Measurements from ENCODE around the gene EFCAB5. TPM values are rescaled to one million over a fixed set of nuclear protein-coding genes. Genes with fewer than 3 reads are reported as not detected.

Gene EFCAB5
- total and polyA plus RNA-seq, 2 experiments from 2014 or later: 0.68 TPM; not detected in 1

GRCh38 chr17:29911641-29912177 is 29.7 kb upstream of the EFCAB5 start:
- Mint-ChIP-seq H3K9me3 (peaks cover 5% of the 10 kb centered on the region), H3K4me3 (no peak overlapping the region), H3K4me1 (no peaks in the 10 kb centered on the region), H3K27ac (no peak overlapping the region), H3K36me3 (ENCODE audit: low read depth) (peaks cover 5% of the 10 kb centered on the region; the same call in 2 of the 3 replicates), H3K27me3 (ENCODE audit: insufficient read depth, low read depth, poor library complexity) (no peaks in the 10 kb centered on the region)
- H3K36me3 ChIP-seq (ENCODE audit: insufficient read depth): no peaks in the 10 kb centered on the region
- no peak overlapping the region for H3K4me2 ChIP-seq
- H3K27me3 ChIP-seq (ENCODE audit: insufficient read depth): no peaks in the 10 kb centered on the region
- no peak overlapping the region for H3K4me3 ChIP-seq
- no peaks in the 10 kb centered on the region for H3K9me2 ChIP-seq (ENCODE audit: insufficient read depth)
- no peak for ATAC-seq
- TF ChIP-seq ZNF331 (CRISPR knock-in tag; IDR thresholded peaks at IDR 0.05; ENCODE audit: low read depth) (no peak), EZH2 (IDR thresholded peaks at IDR 0.05; ENCODE audit: low read depth, unreplicated experiment) (no peak), NANOG (IDR thresholded peaks at IDR 0.05; ENCODE audit: borderline replicate concordance) (no peak), CREB1 (CRISPR knock-in tag; IDR thresholded peaks at IDR 0.05; ENCODE audit: low read depth) (no peak), ZNF114 (CRISPR knock-in tag; IDR thresholded peaks at IDR 0.05) (no peak), JUNB (IDR thresholded peaks at IDR 0.05; ENCODE audit: unreplicated experiment) (no peak), STAT1 (IDR thresholded peaks at IDR 0.05; ENCODE audit: unreplicated experiment) (no peak), POLR2AphosphoS5 (IDR thresholded peaks at IDR 0.05; ENCODE audit: low read depth) (no peak), EZH2phosphoT487 (IDR thresholded peaks at IDR 0.05; ENCODE audit: unreplicated experiment) (no peak), ZNF462 (CRISPR knock-in tag; IDR thresholded peaks at IDR 0.05) (no peak), ETS1 (IDR thresholded peaks at IDR 0.05) (no peak)
- TF ChIP-seq, protein P1, sequence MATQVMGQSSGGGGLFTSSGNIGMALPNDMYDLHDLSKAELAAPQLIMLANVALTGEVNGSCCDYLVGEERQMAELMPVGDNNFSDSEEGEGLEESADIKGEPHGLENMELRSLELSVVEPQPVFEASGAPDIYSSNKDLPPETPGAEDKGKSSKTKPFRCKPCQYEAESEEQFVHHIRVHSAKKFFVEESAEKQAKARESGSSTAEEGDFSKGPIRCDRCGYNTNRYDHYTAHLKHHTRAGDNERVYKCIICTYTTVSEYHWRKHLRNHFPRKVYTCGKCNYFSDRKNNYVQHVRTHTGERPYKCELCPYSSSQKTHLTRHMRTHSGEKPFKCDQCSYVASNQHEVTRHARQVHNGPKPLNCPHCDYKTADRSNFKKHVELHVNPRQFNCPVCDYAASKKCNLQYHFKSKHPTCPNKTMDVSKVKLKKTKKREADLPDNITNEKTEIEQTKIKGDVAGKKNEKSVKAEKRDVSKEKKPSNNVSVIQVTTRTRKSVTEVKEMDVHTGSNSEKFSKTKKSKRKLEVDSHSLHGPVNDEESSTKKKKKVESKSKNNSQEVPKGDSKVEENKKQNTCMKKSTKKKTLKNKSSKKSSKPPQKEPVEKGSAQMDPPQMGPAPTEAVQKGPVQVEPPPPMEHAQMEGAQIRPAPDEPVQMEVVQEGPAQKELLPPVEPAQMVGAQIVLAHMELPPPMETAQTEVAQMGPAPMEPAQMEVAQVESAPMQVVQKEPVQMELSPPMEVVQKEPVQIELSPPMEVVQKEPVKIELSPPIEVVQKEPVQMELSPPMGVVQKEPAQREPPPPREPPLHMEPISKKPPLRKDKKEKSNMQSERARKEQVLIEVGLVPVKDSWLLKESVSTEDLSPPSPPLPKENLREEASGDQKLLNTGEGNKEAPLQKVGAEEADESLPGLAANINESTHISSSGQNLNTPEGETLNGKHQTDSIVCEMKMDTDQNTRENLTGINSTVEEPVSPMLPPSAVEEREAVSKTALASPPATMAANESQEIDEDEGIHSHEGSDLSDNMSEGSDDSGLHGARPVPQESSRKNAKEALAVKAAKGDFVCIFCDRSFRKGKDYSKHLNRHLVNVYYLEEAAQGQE (IDR thresholded peaks at IDR 0.05; ENCODE audit: unreplicated experiment): no peak
- TF ChIP-seq, protein P2, sequence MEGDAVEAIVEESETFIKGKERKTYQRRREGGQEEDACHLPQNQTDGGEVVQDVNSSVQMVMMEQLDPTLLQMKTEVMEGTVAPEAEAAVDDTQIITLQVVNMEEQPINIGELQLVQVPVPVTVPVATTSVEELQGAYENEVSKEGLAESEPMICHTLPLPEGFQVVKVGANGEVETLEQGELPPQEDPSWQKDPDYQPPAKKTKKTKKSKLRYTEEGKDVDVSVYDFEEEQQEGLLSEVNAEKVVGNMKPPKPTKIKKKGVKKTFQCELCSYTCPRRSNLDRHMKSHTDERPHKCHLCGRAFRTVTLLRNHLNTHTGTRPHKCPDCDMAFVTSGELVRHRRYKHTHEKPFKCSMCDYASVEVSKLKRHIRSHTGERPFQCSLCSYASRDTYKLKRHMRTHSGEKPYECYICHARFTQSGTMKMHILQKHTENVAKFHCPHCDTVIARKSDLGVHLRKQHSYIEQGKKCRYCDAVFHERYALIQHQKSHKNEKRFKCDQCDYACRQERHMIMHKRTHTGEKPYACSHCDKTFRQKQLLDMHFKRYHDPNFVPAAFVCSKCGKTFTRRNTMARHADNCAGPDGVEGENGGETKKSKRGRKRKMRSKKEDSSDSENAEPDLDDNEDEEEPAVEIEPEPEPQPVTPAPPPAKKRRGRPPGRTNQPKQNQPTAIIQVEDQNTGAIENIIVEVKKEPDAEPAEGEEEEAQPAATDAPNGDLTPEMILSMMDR (conservative IDR thresholded peaks at IDR 0.05; ENCODE audit: low read depth in 2 of 2): no peak
- no peak overlapping the region for H2AFZ ChIP-seq
- H3F3A ChIP-seq (replicated peaks; ENCODE audit: low read depth): no peaks in the 10 kb centered on the region
- H3K4me1 ChIP-seq (ENCODE audit: insufficient read depth): no peaks in the 10 kb centered on the region
- no peak overlapping the region for H3K27ac ChIP-seq (ENCODE audit: low read depth)
- H4K20me1 ChIP-seq (replicated peaks; ENCODE audit: insufficient read depth): no peaks in the 10 kb centered on the region
- 0 out of 2 replicates have a peak, but pooled peaks cover 5% of the 10 kb centered on the region for H3K79me2 ChIP-seq (replicated peaks; ENCODE audit: insufficient read depth)
- no peak for DNase-seq (ENCODE audit: low spot score)

All from GM23338 (cell line).